HG03196 (cell line): Measurements from ENCODE around the gene CCDC43.
"Not testable (repeated sequence)": the region's sequence is repeated elsewhere in the genome, so short reads cannot be mapped to it uniquely, and the experiment has no call there.

Experiments used
- ATAC-seq: cut with Tn5 transposase; IDR thresholded peaks from one replicate; pipeline ENCODE4 v1.9.1; 2021; ENCODE audit not compliant: unreplicated experiment

The CCDC43 gene

GRCh38 chr17:44672479-44673093 is 17.0 kb downstream of the CCDC43 start:
- ATAC-seq = no peak

- no peak for ATAC-seq
These were observed 23.6 kb downstream of the CCDC43 start for GRCh38 chr17:44666006-44666405.

DNA sequence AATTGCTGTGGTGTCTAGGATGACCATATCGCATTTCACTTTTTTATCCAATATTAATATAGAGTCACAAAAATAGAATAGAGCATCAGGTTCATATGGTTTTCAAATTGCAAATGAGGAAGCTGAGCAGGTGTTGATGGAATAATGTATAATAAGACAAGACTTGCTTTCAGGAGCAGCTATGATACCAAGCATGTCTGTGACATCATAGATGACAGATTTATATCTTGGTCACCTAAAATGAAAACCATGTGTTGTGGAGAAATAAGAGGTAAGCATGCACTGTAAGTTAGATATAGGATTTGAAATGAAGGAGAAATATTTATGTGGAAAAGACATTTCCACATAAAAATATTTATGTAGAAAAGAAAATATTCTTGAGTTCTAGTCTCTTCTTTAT is 24.7 kb downstream of the CCDC43 start:
- ATAC-seq = no peak

DNA sequence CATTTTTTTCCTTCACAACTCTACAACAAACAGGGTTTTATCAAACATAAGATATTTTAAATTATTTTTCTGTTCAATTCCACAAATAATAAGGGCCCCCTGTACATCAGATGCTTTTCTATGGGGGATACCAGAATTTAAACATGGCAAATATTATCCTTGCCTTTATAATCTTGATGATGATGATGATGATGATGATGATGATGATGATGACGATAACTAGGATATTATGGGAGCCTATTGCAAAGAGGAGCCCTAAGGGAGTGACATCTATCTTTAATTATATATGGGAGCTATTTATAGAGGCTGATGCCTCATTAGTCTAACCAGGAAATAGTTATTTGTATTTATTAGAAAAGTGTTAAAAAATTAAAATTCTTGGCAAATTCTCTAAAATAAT is 26.5 kb downstream of the CCDC43 start:
- no peak for ATAC-seq

- no peak for ATAC-seq
These were observed 27.7 kb downstream of the CCDC43 start for GRCh38 chr17:44661835-44662234.

GRCh38 chr17:44655983-44656710 is 33.4 kb downstream of the CCDC43 start, which contains the start of gene MEIOC:
MEIOC (plus strand) TSS chr17:44656468; CDS start chr17:44656614, 146 bp downstream.
- ATAC-seq = no peak

- no peak for ATAC-seq
These were observed 35.6 kb downstream of the CCDC43 start for GRCh38 chr17:44653954-44654353.

GRCh38 chr17:44653384-44653783 is 36.2 kb downstream of the CCDC43 start:
- no peak for ATAC-seq

DNA sequence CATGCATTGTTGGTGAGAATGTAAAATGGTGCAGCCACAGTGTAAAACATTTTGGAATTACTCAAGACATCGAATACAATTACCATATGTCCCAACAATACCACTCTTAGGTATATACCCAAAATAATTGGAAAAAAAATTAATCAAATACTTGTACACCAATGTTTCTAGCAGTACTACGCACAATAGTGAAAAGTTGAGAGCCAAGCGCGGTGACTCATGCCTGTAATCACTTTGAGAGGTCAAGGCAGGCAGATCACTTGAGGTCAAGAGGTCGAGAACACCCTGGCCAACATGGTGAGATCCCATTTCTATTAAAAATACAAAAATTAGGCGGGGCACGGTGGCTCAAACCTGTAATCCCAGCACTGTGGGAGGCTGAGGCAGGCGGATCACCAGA is 36.8 kb downstream of the CCDC43 start:
- no peak for ATAC-seq

DNA sequence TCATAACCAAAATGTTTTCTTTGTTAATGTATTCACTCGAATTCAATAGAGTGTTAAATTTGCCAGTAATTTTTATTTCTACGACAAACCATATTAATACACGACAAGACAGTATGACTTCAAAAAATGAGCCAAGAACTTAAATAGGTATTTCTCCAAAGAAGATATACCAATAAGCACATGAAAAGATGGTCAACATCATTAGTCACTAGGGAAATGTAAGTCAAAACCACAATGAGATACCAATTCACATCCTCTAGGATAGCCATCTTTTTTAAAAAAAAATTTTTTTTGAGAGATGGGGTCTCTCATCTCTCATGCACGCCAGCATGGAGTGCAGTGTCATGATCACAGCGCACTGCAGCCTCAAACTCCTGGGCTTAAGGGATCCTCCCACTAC is 38.3 kb downstream of the CCDC43 start:
- no peak for ATAC-seq

- ATAC-seq = no peak
These were observed 40.6 kb downstream of the CCDC43 start for GRCh38 chr17:44648963-44649362.

GRCh38 chr17:44647736-44648135 is 41.8 kb downstream of the CCDC43 start:
- no peak for ATAC-seq

GRCh38 chr17:44646280-44646679 is 43.3 kb downstream of the CCDC43 start:
- ATAC-seq = no peak

DNA sequence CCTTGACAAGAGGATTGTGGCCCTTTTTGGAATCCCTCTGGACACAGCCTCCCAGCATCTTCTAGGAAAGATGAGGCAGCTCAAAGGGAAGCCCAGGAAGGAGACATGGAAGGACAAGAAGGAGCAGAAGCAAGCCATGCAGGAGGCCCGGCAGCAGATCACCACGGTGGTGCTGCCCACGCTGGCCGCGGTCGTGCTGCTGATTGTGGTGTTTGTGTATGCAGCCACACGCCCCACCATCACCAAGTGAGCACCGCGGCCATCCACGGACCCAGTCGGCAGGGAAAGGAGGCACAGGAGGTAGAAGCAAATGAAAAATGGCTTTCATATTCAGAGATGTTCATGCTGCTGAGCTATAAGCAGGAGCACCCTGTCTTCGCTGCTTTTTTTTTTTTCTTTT is 44.2 kb downstream of the CCDC43 start:
- no peak for ATAC-seq

- no peak for ATAC-seq
These were observed 46.7 kb downstream of the CCDC43 start for GRCh38 chr17:44642834-44643233.

DNA sequence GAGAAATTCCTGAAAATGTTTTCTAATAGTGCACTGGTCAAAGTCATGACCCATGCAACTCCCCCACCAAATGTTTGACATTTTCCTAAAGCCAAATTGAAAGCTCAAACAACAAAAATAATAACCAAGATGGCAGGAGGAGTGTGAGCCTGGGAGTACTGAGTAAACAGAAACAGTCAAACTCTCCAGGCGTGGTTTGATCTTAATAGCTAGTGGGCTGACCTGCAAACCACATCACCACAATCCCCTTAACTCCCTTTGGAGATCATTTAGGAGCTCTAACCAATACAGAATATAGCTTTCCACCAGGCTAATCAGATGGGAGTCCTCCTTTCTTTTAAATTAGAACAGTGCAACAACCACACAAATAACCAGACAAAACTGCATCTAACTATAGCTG is 52.5 kb downstream of the CCDC43 start:
- no peak for ATAC-seq

GRCh38 chr17:44636562-44636961 is 53.0 kb downstream of the CCDC43 start:
- ATAC-seq = no peak

GRCh38 chr17:44634401-44634800 is 55.2 kb downstream of the CCDC43 start:
- not testable (repeated sequence) for ATAC-seq

- ATAC-seq = no peak
These were observed 55.6 kb downstream of the CCDC43 start for GRCh38 chr17:44633998-44634397.

- ATAC-seq = no peak
These were observed 58.9 kb downstream of the CCDC43 start for GRCh38 chr17:44630703-44631102.

- ATAC-seq = no peak
These were observed 60.3 kb downstream of the CCDC43 start for GRCh38 chr17:44629314-44629713.

GRCh38 chr17:44628243-44629188 is 61.1 kb downstream of the CCDC43 start:
- no peak for ATAC-seq
